PC-3 (cell line): ENCODE results near the gene YY2. TPM values are rescaled to one million over a fixed set of nuclear protein-coding genes. Genes with fewer than 3 reads are reported as not detected.

Source experiments
- ATAC-seq: fragments of 200-7000 bp; cut with Tn5 transposase; 2 replicates; pipeline ENCODE4 v1.9.1; 2020; ENCODE audit warnings: mild to moderate bottlenecking, moderate library complexity
- BruUV-seq: library from RNA; stranded (reverse); fragments of 400-500 nt; replicated peaks from 2 replicates; lab custom pipeline; 2021; lab: Mats Ljungman, UMichigan
- CTCF ChIA-PET: fragments of 300-600 bp; sonication (Branson Sonifier 250); formaldehyde crosslinking; loops from one replicate; lab custom pipeline; 2022; ENCODE audit warnings: antibody characterized with exemption; lab: Charles Lee
- POLR2A ChIA-PET: fragments of 300-600 bp; sonication (Branson Sonifier 250); formaldehyde crosslinking; loops from one replicate; lab custom pipeline; 2022; ENCODE audit warnings: antibody characterized with exemption; ENCODE audit not compliant: unreplicated experiment; lab: Charles Lee
- DNase-seq: peaks from one replicate; pipeline ENCODE4 v3.0.0-alpha.2; 2015
- H2AFZ ChIP-seq: fragments of 300-600 bp; sonication (generic); 2 replicates; pipeline ENCODE4 v1.6.0; 2016; ENCODE audit warnings: antibody characterized with exemption, low read length
- H3F3A ChIP-seq: fragments of 300-600 bp; sonication (generic); one replicate; pipeline ENCODE4 v1.6.0; 2017; ENCODE audit warnings: antibody characterized with exemption, low read length, control low read depth, mild to moderate bottlenecking; ENCODE audit not compliant: unreplicated experiment
- H3K27ac ChIP-seq: fragments of 300-600 bp; sonication (generic); 2 replicates; pipeline ENCODE4 v1.5.1; 2016; ENCODE audit warnings: mild to moderate bottlenecking, low read length
- H3K27me3 ChIP-seq: fragments of 300-600 bp; sonication (generic); 2 replicates; pipeline ENCODE4 v1.6.1; 2016; ENCODE audit warnings: low read length, mixed read lengths
- H3K36me3 ChIP-seq: fragments of 300-600 bp; sonication (generic); 2 replicates; pipeline ENCODE4 v1.6.1; 2016; ENCODE audit warnings: low read depth, mixed run types, low read length, mixed read lengths
- H3K4me1 ChIP-seq: fragments of 300-600 bp; sonication (generic); 2 replicates; pipeline ENCODE4 v1.5.1; 2016; ENCODE audit warnings: low read length; ENCODE audit not compliant: insufficient read depth
- H3K4me2 ChIP-seq: fragments of 300-600 bp; sonication (generic); 2 replicates; pipeline ENCODE4 v1.6.0; 2016; ENCODE audit warnings: low read length
- H3K4me3 ChIP-seq: fragments of 300-600 bp; sonication (generic); 2 replicates; pipeline ENCODE4 v1.5.1; 2016; ENCODE audit warnings: mild to moderate bottlenecking, low read length, mixed read lengths
- H3K79me2 ChIP-seq: fragments of 300-600 bp; sonication (generic); 2 replicates; pipeline ENCODE4 v1.6.1; 2017; ENCODE audit warnings: low read length, mixed read lengths
- H3K9ac ChIP-seq: fragments of 300-600 bp; sonication (generic); 2 replicates; pipeline ENCODE4 v1.6.0; 2016; ENCODE audit warnings: mild to moderate bottlenecking, low read length
- H3K9me2 ChIP-seq: fragments of 300-600 bp; sonication (generic); replicated peaks from 2 replicates; pipeline ENCODE4 v1.6.1; 2016; ENCODE audit warnings: mixed run types, low read length, mixed read lengths
- H3K9me3 ChIP-seq: fragments of 300-600 bp; sonication (generic); 2 replicates; pipeline ENCODE4 v1.6.1; 2016; ENCODE audit warnings: low read length, mixed read lengths
- H4K20me1 ChIP-seq: fragments of 300-600 bp; sonication (generic); 2 replicates; pipeline ENCODE4 v1.6.1; 2016; ENCODE audit warnings: low read length, mixed read lengths
- CTCF ChIP-seq: fragments of 300-600 bp; sonication (generic); conservative IDR thresholded peaks from 2 replicates; pipeline ENCODE4 v1.5.1; 2017; ENCODE audit warnings: antibody characterized with exemption, low read depth, mild to moderate bottlenecking, low read length
- EZH2 ChIP-seq: fragments of 300-600 bp; sonication (generic); IDR thresholded peaks from one replicate; pipeline ENCODE4 v1.6.1; 2017; ENCODE audit warnings: antibody characterized with exemption, mild to moderate bottlenecking, low read length; ENCODE audit not compliant: unreplicated experiment
- EZH2phosphoT487 ChIP-seq: fragments of 300-600 bp; sonication (generic); IDR thresholded peaks from 2 replicates; pipeline ENCODE4 v1.6.1; 2018; ENCODE audit warnings: mild to moderate bottlenecking, antibody characterized with exemption, low read length, borderline replicate concordance
- intact Hi-C: fragments of 100-400 bp; cut with micrococcal nuclease; formaldehyde crosslinking; loops from 2 replicates; pipeline ENCODE4 v1.9.0; 2023
- total RNA-seq: library from RNA; depleted of rRNA; stranded (reverse); fragments of >200 nt; gene quantifications from 2 replicates; pipeline ENCODE4 v1.2.3, GENCODE V29; 2014; rRNA removed

YY2 gene
- total RNA-seq, 1 experiment from 2014 or later = 2.3 TPM

GRCh38 chrX:21907260-21907659, 51.5 kb downstream of the YY2 start:
- intact Hi-C loops = no loop called here
- ChIA-PET POLR2A (no interaction called here), CTCF (no interaction called here)
- no peak overlapping the region for H3K4me3 ChIP-seq
- no peak overlapping the region for H3K27ac ChIP-seq
- no peak overlapping the region for H3K9ac ChIP-seq
- no peaks in the 10 kb centered on the region for H3K79me2 ChIP-seq
- no peaks in the 10 kb centered on the region for H3K9me3 ChIP-seq
- BruUV-seq = no TSS peak
- ATAC-seq (no peak), DNase-seq (no peak)
- H3K27me3 ChIP-seq = no peaks in the 10 kb centered on the region
- H3K4me1 ChIP-seq = no peaks in the 10 kb centered on the region
- no peaks in the 10 kb centered on the region for H4K20me1 ChIP-seq
- no peak overlapping the region for H2AFZ ChIP-seq
- no peaks in the 10 kb centered on the region for H3F3A ChIP-seq
- H3K9me2 ChIP-seq = no peaks in the 10 kb centered on the region
- H3K4me2 ChIP-seq = no peak overlapping the region
- no peaks in the 10 kb centered on the region for H3K36me3 ChIP-seq
- TF ChIP-seq EZH2phosphoT487 = no peak
- TF ChIP-seq CTCF = no peak
- no peak for TF ChIP-seq EZH2

Other genes starting within 250 kb of the YY2 start
- gene KLHL34, start 197.7 kb upstream of the YY2 start, total RNA-seq = not detected in 2 replicates
- not detected in 2 replicates for gene SMPX, start 97.9 kb upstream of the YY2 start, total RNA-seq
- gene MBTPS2, start 16.4 kb upstream of the YY2 start, total RNA-seq = 5.8 and 9.7 TPM in 2 replicates
- 158 and 164 TPM in 2 replicates for gene SMS, start 84.7 kb downstream of the YY2 start, total RNA-seq
- 0.62 and 1.0 TPM in 2 replicates for gene PHEX, start 176.3 kb downstream of the YY2 start, total RNA-seq